ENCODE data around the gene MRGPRD. TPM values are rescaled to one million over a fixed set of nuclear protein-coding genes. Genes with fewer than 3 reads are reported as not detected.

Gene MRGPRD
- total and polyA plus RNA-seq, 2 of the 13 experiments (the other 11 are each of a cell fraction or from before 2014, with no cell fraction given), result not detected

DNA sequence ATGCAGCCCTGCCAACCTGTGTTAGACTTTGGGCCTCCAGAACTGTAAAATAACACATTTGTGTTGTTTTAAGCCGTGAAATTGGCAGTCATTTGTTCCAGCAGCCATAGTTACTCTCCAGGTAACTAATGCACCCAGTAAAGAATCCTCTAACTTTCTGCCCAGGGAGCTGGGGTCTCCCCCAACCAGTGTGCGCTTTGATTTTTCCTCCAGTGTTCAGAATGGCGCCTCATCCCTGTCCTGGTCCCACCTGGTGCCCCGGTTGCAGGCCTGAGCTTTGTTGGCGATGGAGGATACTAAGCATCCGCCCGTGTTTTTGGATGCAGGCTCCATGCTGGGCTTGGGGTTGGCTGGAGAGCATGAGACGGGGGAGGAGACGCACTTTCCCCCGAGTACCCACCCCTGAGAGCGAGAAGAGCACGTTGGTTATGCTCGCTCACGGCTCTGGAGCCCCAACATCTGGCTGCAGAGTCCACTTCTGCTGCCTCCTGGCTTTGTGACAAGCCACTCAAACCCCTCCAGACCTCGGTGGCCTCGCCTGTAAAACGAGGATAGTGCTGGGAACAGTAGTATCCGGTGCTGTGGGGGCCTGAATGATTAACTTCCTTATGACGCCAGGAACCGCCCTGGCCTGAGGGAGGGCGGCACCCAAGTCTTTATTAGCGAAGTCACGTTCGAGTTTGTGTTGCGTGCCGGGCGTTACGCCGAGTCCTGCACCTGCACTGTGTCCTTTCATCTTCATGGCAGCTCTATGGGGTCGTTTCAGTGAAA lies 25.8 kb downstream of the MRGPRD start:
- H4K20me1 ChIP-seq (ENCODE audit: insufficient read depth, low read length), result no peaks in the 10 kb centered on the region
- H3K9me3 ChIP-seq (ENCODE audit: low read length), result no peaks in the 10 kb centered on the region
- ATAC-seq, result peak; percentile 28; the same call in 2 of the 3 replicates
- 22% methylated on average over 3 of the region's 30 CpGs for WGBS (ENCODE audit: low lambda C conversion rate)
- in situ Hi-C loops (cut with HindIII; ENCODE audit: extremely low pct_ligation_motif_present, low pct_unique_long_range_greater_than_20kb) (no loop called here), intact Hi-C loops (cut with micrococcal nuclease; ENCODE audit: unreplicated experiment) (no loop called here)
- no peak overlapping the region for H2AFZ ChIP-seq (ENCODE audit: low read length)
- ChIA-PET POLR2A (no interaction called here), CTCF (ENCODE audit: low intra/inter-chr PET ratio, low total read pairs) (no interaction called here)
- FAIRE-seq, result no peak
- no peak overlapping the region for H3K27ac ChIP-seq (ENCODE audit: extremely low read length, insufficient read depth, low read length)
- no peak for DNase-seq (ENCODE audit: low spot score)
- TF ChIP-seq ADNP (CRISPR knock-in tag; IDR thresholded peaks at IDR 0.05) (no peak), PITX1 (CRISPR knock-in tag; IDR thresholded peaks at IDR 0.05) (no peak), HIVEP1 (CRISPR knock-in tag; IDR thresholded peaks at IDR 0.05) (no peak), CEBPG (CRISPR knock-in tag; IDR thresholded peaks at IDR 0.05) (no peak), TOE1 (CRISPR knock-in tag; IDR thresholded peaks at IDR 0.05) (no peak), MED13 (CRISPR knock-in tag; IDR thresholded peaks at IDR 0.05) (no peak), ZNF414 (CRISPR knock-in tag; IDR thresholded peaks at IDR 0.05) (no peak), ZBTB20 (CRISPR knock-in tag; IDR thresholded peaks at IDR 0.05; ENCODE audit: borderline replicate concordance, low read depth) (no peak), ZNF614 (CRISPR knock-in tag; IDR thresholded peaks at IDR 0.05; ENCODE audit: borderline replicate concordance) (no peak), REPIN1 (CRISPR knock-in tag; IDR thresholded peaks at IDR 0.05; ENCODE audit: borderline replicate concordance, low read depth) (no peak)
- TF ChIP-seq, protein P1, sequence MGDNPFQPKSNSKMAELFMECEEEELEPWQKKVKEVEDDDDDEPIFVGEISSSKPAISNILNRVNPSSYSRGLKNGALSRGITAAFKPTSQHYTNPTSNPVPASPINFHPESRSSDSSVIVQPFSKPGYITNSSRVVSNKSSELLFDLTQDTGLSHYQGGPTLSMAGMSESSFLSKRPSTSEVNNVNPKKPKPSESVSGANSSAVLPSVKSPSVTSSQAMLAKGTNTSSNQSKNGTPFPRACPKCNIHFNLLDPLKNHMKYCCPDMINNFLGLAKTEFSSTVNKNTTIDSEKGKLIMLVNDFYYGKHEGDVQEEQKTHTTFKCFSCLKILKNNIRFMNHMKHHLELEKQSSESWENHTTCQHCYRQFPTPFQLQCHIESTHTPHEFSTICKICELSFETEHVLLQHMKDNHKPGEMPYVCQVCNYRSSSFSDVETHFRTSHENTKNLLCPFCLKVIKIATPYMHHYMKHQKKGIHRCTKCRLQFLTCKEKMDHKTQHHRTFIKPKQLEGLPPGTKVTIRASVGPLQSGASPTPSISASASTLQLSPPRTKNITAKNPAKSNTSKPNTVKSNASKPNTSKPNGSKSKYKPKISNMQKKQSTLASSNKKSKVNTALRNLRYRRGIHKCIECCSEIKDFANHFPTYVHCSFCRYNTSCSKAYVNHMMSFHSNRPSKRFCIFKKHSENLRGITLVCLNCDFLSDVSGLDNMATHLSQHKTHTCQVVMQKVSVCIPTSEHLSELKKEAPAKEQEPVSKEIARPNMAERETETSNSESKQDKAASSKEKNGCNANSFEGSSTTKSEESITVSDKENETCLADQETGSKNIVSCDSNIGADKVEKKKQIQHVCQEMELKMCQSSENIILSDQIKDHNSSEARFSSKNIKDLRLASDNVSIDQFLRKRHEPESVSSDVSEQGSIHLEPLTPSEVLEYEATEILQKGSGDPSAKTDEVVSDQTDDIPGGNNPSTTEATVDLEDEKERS (CRISPR knock-in tag; IDR thresholded peaks at IDR 0.05), result no peak
- H3K4me1 ChIP-seq (ENCODE audit: insufficient read depth, low read length), result no peaks in the 10 kb centered on the region
- no peaks in the 10 kb centered on the region for H3K36me3 ChIP-seq (replicated peaks in 1 of 2; ENCODE audit: control insufficient read depth in 1 of 2, insufficient read depth in 2 of 2, low read length in 2 of 2)
- H3K27me3 ChIP-seq (ENCODE audit: control insufficient read depth in 1 of 2, insufficient read depth in 2 of 2, low read length in 2 of 2), result peaks cover 0 to 5% of the 10 kb centered on the region in 2 experiments; a peak in 3 of 5 replicates
- H3K79me2 ChIP-seq (ENCODE audit: insufficient read depth, low read length), result no peaks in the 10 kb centered on the region
- H3K4me3 ChIP-seq (replicated peaks in 1 of 3; ENCODE audit: insufficient read depth in 1 of 3, low read depth in 2 of 3, low read length in 3 of 3), result peak overlapping the region in 1 of 3 experiments; percentile 10; a peak in 1 of 6 replicates
- no TSS peak for BruUV-seq (replicated peaks)
- H3K9ac ChIP-seq (ENCODE audit: insufficient read depth, low read depth, low read length), result no peak overlapping the region
- peak overlapping the region; percentile 55 for H3K4me2 ChIP-seq (ENCODE audit: low read depth, low read length)

Data from HepG2 (cell line).